Activated CD4-positive, alpha-beta T cell treated with anti-CD3 and anti-CD28 coated beads, Interleukin-2, amount 10 ng/mL, durations not matched to agents 24 days and 14 days (primary cell): Measurements from ENCODE around the gene CUBN. TPM values are rescaled to one million over a fixed set of nuclear protein-coding genes. Genes with fewer than 3 reads are reported as not detected.

Experiments
- DNase-seq: peaks from one replicate; pipeline ENCODE4 v3.0.0; 2022
- H3K27ac Mint-ChIP-seq: one replicate; pipeline ENCODE4 v1.8.0; 2022; ENCODE audit warnings: mild to moderate bottlenecking, mixed read lengths
- H3K27me3 Mint-ChIP-seq: one replicate; pipeline ENCODE4 v1.8.0; 2022; ENCODE audit warnings: mixed read lengths
- H3K36me3 Mint-ChIP-seq: one replicate; pipeline ENCODE4 v1.8.0; 2022; ENCODE audit warnings: low read depth, mild to moderate bottlenecking, mixed read lengths
- H3K4me1 Mint-ChIP-seq: one replicate; pipeline ENCODE4 v1.8.0; 2021; ENCODE audit warnings: mixed read lengths
- H3K4me3 Mint-ChIP-seq: one replicate; pipeline ENCODE4 v1.8.0; 2022; ENCODE audit warnings: mild to moderate bottlenecking, moderate library complexity, mixed read lengths
- H3K9me3 Mint-ChIP-seq: one replicate; pipeline ENCODE4 v1.8.0; 2021; ENCODE audit warnings: mixed read lengths
- intact Hi-C: fragments of 100-400 bp; cut with micrococcal nuclease; formaldehyde crosslinking; loops from one replicate; pipeline ENCODE4 v1.15.1; 2023
- total RNA-seq: library from RNA; stranded (reverse); gene quantifications from 2 replicates; pipeline ENCODE4 v1.2.3, GENCODE V29; 2022

The CUBN gene
- total RNA-seq, 1 donor from 2014 or later = 0.07 TPM

DNA sequence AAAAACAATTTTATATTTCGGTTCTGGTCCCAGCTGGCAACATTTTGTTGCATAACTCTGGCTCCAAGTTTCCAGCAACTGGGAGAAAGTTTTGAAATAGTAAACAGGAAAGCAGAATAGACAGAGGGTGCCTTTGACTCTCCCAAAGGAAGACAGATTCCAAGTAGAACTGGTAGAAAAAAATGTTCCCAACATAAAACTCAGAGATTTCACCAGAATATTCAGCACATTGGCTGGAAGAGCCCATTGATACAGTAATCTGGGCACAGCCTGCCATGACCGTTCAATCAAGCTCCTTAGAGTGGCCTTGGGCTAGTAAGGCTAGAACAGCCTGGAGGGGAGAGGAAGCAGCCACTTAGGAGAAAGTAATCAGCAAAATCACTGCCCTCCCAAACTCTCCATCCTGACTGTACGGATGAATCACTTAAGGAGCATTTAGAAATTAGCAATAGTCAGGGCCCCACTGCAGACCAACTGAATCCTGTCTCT is 120.4 kb downstream of the CUBN start:
- no peaks in the 10 kb centered on the region for H3K36me3 Mint-ChIP-seq
- DNase-seq = no peak
- no peak overlapping the region for H3K27ac Mint-ChIP-seq
- H3K9me3 Mint-ChIP-seq = no peaks in the 10 kb centered on the region
- intact Hi-C loops = no loop called here
- H3K4me1 Mint-ChIP-seq = peaks cover 20% of the 10 kb centered on the region
- H3K4me3 Mint-ChIP-seq = no peak overlapping the region
- H3K27me3 Mint-ChIP-seq = peaks cover 36% of the 10 kb centered on the region

DNA sequence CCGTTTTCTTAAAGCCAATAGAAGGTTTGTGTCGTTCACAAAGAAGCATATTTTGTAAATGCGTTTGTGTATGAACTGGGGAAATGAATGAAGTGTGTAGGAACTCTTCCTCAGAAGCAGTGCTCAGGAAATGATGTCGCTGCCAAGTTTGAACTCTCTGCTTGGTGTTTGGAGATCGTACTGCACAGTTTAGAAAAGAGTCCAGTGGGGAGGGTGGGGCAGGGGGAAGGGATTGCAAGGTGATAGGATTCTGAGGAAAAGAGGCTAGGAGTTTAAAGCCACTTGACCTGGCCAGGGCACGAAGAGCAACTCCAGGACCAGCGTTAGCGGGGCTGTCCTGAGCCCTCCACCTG is 122.2 kb downstream of the CUBN start:
- H3K4me3 Mint-ChIP-seq = no peak overlapping the region
- no peaks in the 10 kb centered on the region for H3K36me3 Mint-ChIP-seq
- no peak overlapping the region for H3K27ac Mint-ChIP-seq
- H3K27me3 Mint-ChIP-seq = peaks cover 42% of the 10 kb centered on the region
- DNase-seq = no peak
- H3K9me3 Mint-ChIP-seq = no peaks in the 10 kb centered on the region
- intact Hi-C loops = no loop called here
- peaks cover 28% of the 10 kb centered on the region for H3K4me1 Mint-ChIP-seq

DNA sequence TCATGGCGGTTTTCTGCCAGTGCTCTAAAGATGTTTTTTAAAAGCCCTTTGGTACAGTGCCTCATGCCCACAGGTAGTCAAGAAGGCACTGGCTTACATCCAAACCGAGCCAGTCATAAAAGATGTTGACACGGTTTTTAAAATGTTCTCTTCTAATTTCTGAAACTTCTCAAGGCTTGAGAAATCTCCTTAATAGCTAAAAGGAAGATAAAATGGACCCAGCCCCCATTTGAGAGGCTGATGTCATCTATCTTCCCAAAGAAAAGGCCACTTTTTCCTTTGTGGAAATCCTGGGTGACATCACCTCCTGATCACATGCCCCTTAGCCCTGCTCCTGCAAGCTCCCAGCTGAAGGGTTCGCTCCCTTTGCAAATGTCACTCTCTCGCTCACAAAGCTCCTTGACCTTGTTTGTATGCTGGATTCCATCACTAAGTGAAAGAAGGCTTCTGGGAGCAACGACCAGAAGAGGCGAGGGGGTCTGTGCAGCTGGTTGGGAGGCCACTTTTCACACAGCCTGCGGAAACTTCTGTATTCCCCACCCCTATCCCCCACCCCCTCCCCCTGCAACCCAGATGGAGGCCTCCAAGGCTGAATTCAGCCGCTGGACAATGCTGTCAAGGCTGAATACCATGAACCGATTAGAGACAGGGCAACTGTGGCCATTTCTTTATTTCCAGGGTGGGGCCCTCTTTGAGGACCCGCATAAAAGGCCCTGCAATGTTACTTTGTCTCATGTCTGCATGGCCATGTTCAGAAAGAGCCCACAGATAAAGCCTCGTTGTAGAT is 122.8 kb downstream of the CUBN start:
- Mint-ChIP-seq H3K4me1 (peaks cover 34% of the 10 kb centered on the region), H3K4me3 (no peak overlapping the region), H3K27me3 (peaks cover 42% of the 10 kb centered on the region), H3K36me3 (no peaks in the 10 kb centered on the region), H3K27ac (no peak overlapping the region), H3K9me3 (no peaks in the 10 kb centered on the region)
- intact Hi-C loops = no loop called here
- no peak for DNase-seq

GRCh38 chr10:17005621-17006566 is 123.7 kb downstream of the CUBN start:
- Mint-ChIP-seq H3K36me3 (no peaks in the 10 kb centered on the region), H3K27me3 (peaks cover 44% of the 10 kb centered on the region), H3K4me1 (peaks cover 38% of the 10 kb centered on the region), H3K27ac (no peak overlapping the region), H3K4me3 (no peak overlapping the region), H3K9me3 (no peaks in the 10 kb centered on the region)
- intact Hi-C loops = no loop called here
- DNase-seq = no peak

DNA sequence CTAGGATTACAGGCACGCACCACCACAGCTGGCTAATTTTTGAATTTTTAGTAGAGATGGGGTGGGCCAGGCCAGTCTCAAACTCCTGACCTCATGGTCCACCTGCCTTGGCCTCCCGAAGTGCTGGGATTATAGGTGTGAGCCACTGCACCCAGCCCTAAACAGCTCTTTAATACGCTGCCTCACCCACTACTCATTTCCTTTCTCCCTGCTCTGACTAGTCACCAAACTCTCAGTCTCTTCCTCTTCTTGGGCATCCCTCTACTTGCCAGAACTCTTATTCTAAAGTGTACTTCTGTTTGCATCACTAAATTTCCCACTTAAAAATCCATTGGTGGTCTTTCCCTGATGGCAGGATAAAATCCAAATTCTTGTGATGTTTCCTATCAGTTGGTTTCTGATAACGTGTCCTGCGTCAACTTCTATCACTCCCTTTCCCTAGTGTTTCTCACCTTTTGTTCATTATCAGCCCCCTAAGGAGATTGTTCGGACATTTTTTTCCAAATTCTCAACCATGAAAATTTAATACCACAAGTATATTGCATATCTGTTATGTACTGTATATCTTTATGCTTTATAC is 124.7 kb downstream of the CUBN start:
- Mint-ChIP-seq H3K4me1 (peaks cover 38% of the 10 kb centered on the region), H3K36me3 (no peaks in the 10 kb centered on the region), H3K4me3 (no peak overlapping the region), H3K9me3 (no peaks in the 10 kb centered on the region), H3K27me3 (peaks cover 49% of the 10 kb centered on the region), H3K27ac (no peak overlapping the region)
- intact Hi-C loops = loop anchor here (5.0 kb wide), 1 partner anchor 38 kb away; no protein-coding TSS in a partner anchor
- DNase-seq = no peak

GRCh38 chr10:17003651-17004286 is 125.8 kb downstream of the CUBN start:
- Mint-ChIP-seq H3K27ac (peak overlapping the region; percentile 35), H3K27me3 (peaks cover 53% of the 10 kb centered on the region), H3K4me1 (peaks cover 38% of the 10 kb centered on the region), H3K9me3 (peaks cover under 1% of the 10 kb centered on the region), H3K36me3 (no peaks in the 10 kb centered on the region), H3K4me3 (no peak overlapping the region)
- DNase-seq = no peak
- intact Hi-C loops = loop anchor here (1.0 to 5.0 kb wide), 4 partner anchors 36 to 507 kb away; partner anchors contain the start of gene VIM

DNA sequence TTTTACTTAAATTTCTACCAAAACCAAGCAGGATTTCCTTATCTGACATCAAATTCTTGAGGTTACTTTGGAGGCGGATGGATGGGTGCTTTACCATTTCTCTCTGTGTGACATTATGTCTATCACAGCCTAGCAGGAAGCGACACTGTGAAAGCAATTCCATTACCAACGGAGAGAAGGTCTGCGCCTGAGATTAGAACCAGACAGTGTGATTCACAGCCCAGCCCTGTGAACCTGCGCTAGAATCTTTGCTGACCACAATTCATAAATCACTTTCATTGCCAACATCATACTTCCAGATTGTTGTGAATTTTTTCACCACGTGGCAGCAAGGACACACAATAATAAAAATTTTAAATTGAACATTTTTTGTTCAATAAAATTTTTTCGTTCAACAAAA is 126.5 kb downstream of the CUBN start:
- peaks cover 4% of the 10 kb centered on the region for H3K9me3 Mint-ChIP-seq
- H3K27ac Mint-ChIP-seq = peak overlapping the region; percentile 95
- peak overlapping the region; percentile 71 for H3K4me3 Mint-ChIP-seq
- intact Hi-C loops = loop anchor here (1.0 to 5.0 kb wide), 4 partner anchors 36 to 508 kb away; partner anchors contain the start of gene VIM
- H3K36me3 Mint-ChIP-seq = no peaks in the 10 kb centered on the region
- peaks cover 35% of the 10 kb centered on the region for H3K4me1 Mint-ChIP-seq
- DNase-seq = peak; percentile 90
- H3K27me3 Mint-ChIP-seq = peaks cover 53% of the 10 kb centered on the region

- H3K27ac Mint-ChIP-seq = peak overlapping the region; percentile 95
- peak; percentile 89 for DNase-seq
- H3K4me1 Mint-ChIP-seq = peaks cover 33% of the 10 kb centered on the region
- H3K36me3 Mint-ChIP-seq = no peaks in the 10 kb centered on the region
- peaks cover 57% of the 10 kb centered on the region for H3K27me3 Mint-ChIP-seq
- H3K9me3 Mint-ChIP-seq = peaks cover 4% of the 10 kb centered on the region
- intact Hi-C loops = loop anchor here (1.0 to 5.0 kb wide), 6 partner anchors 21 to 509 kb away; partner anchors contain the start of gene TRDMT1
- H3K4me3 Mint-ChIP-seq = peak overlapping the region; percentile 71
Observed at GRCh38 chr10:17001961-17002749, 127.5 kb downstream of the CUBN start.

GRCh38 chr10:17001297-17001744 is 128.3 kb downstream of the CUBN start:
- no peak overlapping the region for H3K4me3 Mint-ChIP-seq
- H3K36me3 Mint-ChIP-seq = no peaks in the 10 kb centered on the region
- H3K27me3 Mint-ChIP-seq = peaks cover 57% of the 10 kb centered on the region
- peaks cover 34% of the 10 kb centered on the region for H3K4me1 Mint-ChIP-seq
- no peak overlapping the region for H3K27ac Mint-ChIP-seq
- H3K9me3 Mint-ChIP-seq = peaks cover 4% of the 10 kb centered on the region
- DNase-seq = no peak
- intact Hi-C loops = loop anchor here (5.0 kb wide), 1 partner anchor 34 kb away; no protein-coding TSS in a partner anchor

DNA sequence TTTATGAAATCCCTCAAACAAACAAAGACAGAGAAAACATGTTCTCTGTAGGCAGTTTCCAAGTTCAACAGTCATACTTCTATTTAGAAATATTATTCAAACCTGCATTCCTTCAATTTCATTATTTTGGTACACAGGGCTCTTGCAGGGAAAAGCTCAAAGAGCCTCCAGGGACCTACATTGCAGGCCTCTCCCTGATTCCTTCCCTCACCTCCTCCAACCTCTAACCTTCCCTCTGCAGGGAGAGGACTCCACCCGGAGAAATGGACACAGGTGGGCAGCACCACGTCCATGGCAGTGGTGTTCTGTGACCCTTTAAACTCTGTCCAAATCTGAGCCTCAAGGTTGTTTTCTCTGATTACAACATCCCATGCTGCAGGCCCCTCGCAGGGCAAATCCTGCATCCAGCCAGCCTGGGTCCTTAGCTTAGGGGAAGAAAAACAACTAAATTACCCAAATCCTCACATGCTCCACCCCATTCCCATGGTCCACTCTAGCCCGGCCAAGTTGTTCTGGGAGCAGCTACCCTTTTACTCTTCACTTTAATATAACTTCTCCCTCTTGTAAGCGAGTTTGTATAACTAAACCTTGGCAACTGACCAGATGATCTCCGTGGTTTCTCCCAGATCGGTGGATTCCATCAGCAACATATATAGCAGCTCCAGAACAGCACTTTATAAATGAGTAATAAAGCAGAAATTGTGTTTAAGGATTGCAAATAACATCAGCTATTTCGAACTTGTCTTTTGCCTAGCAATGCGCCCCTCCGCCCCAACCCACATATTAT is 129.8 kb downstream of the CUBN start:
- Mint-ChIP-seq H3K36me3 (no peaks in the 10 kb centered on the region), H3K4me1 (peaks cover 36% of the 10 kb centered on the region), H3K27ac (no peak overlapping the region), H3K27me3 (peaks cover 52% of the 10 kb centered on the region), H3K4me3 (no peak overlapping the region), H3K9me3 (peaks cover 4% of the 10 kb centered on the region)
- no peak for DNase-seq
- intact Hi-C loops = loop anchor here (5.0 kb wide), 1 partner anchor 33 kb away; no protein-coding TSS in a partner anchor

GRCh38 chr10:16996530-16996964 is 133.1 kb downstream of the CUBN start:
- no peak overlapping the region for H3K27ac Mint-ChIP-seq
- H3K27me3 Mint-ChIP-seq = peaks cover 54% of the 10 kb centered on the region
- peaks cover 4% of the 10 kb centered on the region for H3K9me3 Mint-ChIP-seq
- DNase-seq = no peak
- H3K4me3 Mint-ChIP-seq = no peak overlapping the region
- intact Hi-C loops = no loop called here
- peaks cover 7% of the 10 kb centered on the region for H3K4me1 Mint-ChIP-seq
- no peaks in the 10 kb centered on the region for H3K36me3 Mint-ChIP-seq
